ENCODE results near the gene ACSS1.
A peak's percentile ranks its signal among the peaks of the same experiment; 100 is the strongest.

The ACSS1 gene

GRCh38 chr20:25000268-25000801 is 57.6 kb downstream of the ACSS1 start:
- Histone ChIP-seq H3K9ac (ENCODE audit: low read length) (no peak overlapping the region), H3K36me3 (ENCODE audit: control insufficient read depth, insufficient read depth, low read length, severe bottlenecking) (peaks cover 3% of the 10 kb centered on the region), H3K9me3 (ENCODE audit: control insufficient read depth, low read length) (no peaks in the 10 kb centered on the region), H3K4me1 (ENCODE audit: control insufficient read depth, insufficient read depth, low read length) (peaks cover 33% of the 10 kb centered on the region), H3K4me3 (ENCODE audit: low read length) (no peak overlapping the region), H3K27me3 (replicated peaks; ENCODE audit: control insufficient read depth, insufficient read depth, low read length) (no peaks in the 10 kb centered on the region)
- peak; percentile 74 for DNase-seq (ENCODE audit: low read depth)

- H3K4me1 ChIP-seq (ENCODE audit: control insufficient read depth, insufficient read depth, low read length): peaks cover 38% of the 10 kb centered on the region
Measured at GRCh38 chr20:24999568-24999967, 58.4 kb downstream of the ACSS1 start.

GRCh38 chr20:24998631-24999445 is 59.1 kb downstream of the ACSS1 start:
- Histone ChIP-seq H3K27me3 (replicated peaks; ENCODE audit: control insufficient read depth, insufficient read depth, low read length) (no peaks in the 10 kb centered on the region), H3K4me3 (ENCODE audit: low read length) (no peak overlapping the region), H3K36me3 (ENCODE audit: control insufficient read depth, insufficient read depth, low read length, severe bottlenecking) (no peaks in the 10 kb centered on the region), H3K9ac (ENCODE audit: low read length) (no peak overlapping the region), H3K9me3 (ENCODE audit: control insufficient read depth, low read length) (no peaks in the 10 kb centered on the region), H3K4me1 (ENCODE audit: control insufficient read depth, insufficient read depth, low read length) (peaks cover 38% of the 10 kb centered on the region)
- no peak for DNase-seq (ENCODE audit: low read depth)

More at GRCh38 chr20:24999568-24999967, 58.4 kb downstream of the ACSS1 start:
- DNase-seq (ENCODE audit: low read depth): no peak
- Histone ChIP-seq H3K36me3 (ENCODE audit: control insufficient read depth, insufficient read depth, low read length, severe bottlenecking) (no peaks in the 10 kb centered on the region), H3K9me3 (ENCODE audit: control insufficient read depth, low read length) (no peaks in the 10 kb centered on the region), H3K4me3 (ENCODE audit: low read length) (no peak overlapping the region), H3K9ac (ENCODE audit: low read length) (no peak overlapping the region), H3K27me3 (replicated peaks; ENCODE audit: control insufficient read depth, insufficient read depth, low read length) (no peaks in the 10 kb centered on the region)

- Histone ChIP-seq H3K9ac (ENCODE audit: low read length) (no peak overlapping the region), H3K9me3 (ENCODE audit: control insufficient read depth, low read length) (no peaks in the 10 kb centered on the region), H3K4me3 (ENCODE audit: low read length) (no peak overlapping the region), H3K27me3 (replicated peaks; ENCODE audit: control insufficient read depth, insufficient read depth, low read length) (no peaks in the 10 kb centered on the region), H3K4me1 (ENCODE audit: control insufficient read depth, insufficient read depth, low read length) (peaks cover 43% of the 10 kb centered on the region), H3K36me3 (ENCODE audit: control insufficient read depth, insufficient read depth, low read length, severe bottlenecking) (no peaks in the 10 kb centered on the region)
- no peak for DNase-seq (ENCODE audit: low read depth)
Measured at GRCh38 chr20:24998121-24998520, 59.8 kb downstream of the ACSS1 start.

- Histone ChIP-seq H3K9me3 (ENCODE audit: control insufficient read depth, low read length) (no peaks in the 10 kb centered on the region), H3K36me3 (ENCODE audit: control insufficient read depth, insufficient read depth, low read length, severe bottlenecking) (no peaks in the 10 kb centered on the region), H3K4me1 (ENCODE audit: control insufficient read depth, insufficient read depth, low read length) (peaks cover 45% of the 10 kb centered on the region), H3K9ac (ENCODE audit: low read length) (no peak overlapping the region), H3K4me3 (ENCODE audit: low read length) (no peak overlapping the region), H3K27me3 (replicated peaks; ENCODE audit: control insufficient read depth, insufficient read depth, low read length) (no peaks in the 10 kb centered on the region)
- DNase-seq (ENCODE audit: low read depth): no peak
Measured at GRCh38 chr20:24996449-24997377, 61.2 kb downstream of the ACSS1 start.

GRCh38 chr20:24995741-24996448 is 62.0 kb downstream of the ACSS1 start:
- peaks cover 53% of the 10 kb centered on the region for H3K4me1 ChIP-seq (ENCODE audit: control insufficient read depth, insufficient read depth, low read length)
- H3K36me3 ChIP-seq (ENCODE audit: control insufficient read depth, insufficient read depth, low read length, severe bottlenecking): no peaks in the 10 kb centered on the region
- no peaks in the 10 kb centered on the region for H3K9me3 ChIP-seq (ENCODE audit: control insufficient read depth, low read length)
- H3K4me3 ChIP-seq (ENCODE audit: low read length): no peak overlapping the region
- peak; percentile 7 for DNase-seq (ENCODE audit: low read depth)
- no peak overlapping the region for H3K9ac ChIP-seq (ENCODE audit: low read length)
- H3K27me3 ChIP-seq (replicated peaks; ENCODE audit: control insufficient read depth, insufficient read depth, low read length): no peaks in the 10 kb centered on the region

- Histone ChIP-seq H3K27me3 (replicated peaks; ENCODE audit: control insufficient read depth, insufficient read depth, low read length) (no peaks in the 10 kb centered on the region), H3K4me3 (ENCODE audit: low read length) (peak overlapping the region; percentile 39), H3K36me3 (ENCODE audit: control insufficient read depth, insufficient read depth, low read length, severe bottlenecking) (no peaks in the 10 kb centered on the region), H3K9me3 (ENCODE audit: control insufficient read depth, low read length) (no peaks in the 10 kb centered on the region), H3K9ac (ENCODE audit: low read length) (no peak overlapping the region), H3K4me1 (ENCODE audit: control insufficient read depth, insufficient read depth, low read length) (peaks cover 47% of the 10 kb centered on the region)
- DNase-seq (ENCODE audit: low read depth): peak; percentile 91
Measured at GRCh38 chr20:24994470-24995368, 63.2 kb downstream of the ACSS1 start.

- Histone ChIP-seq H3K27me3 (replicated peaks; ENCODE audit: control insufficient read depth, insufficient read depth, low read length) (no peaks in the 10 kb centered on the region), H3K4me3 (ENCODE audit: low read length) (no peak overlapping the region), H3K9ac (ENCODE audit: low read length) (no peak overlapping the region), H3K9me3 (ENCODE audit: control insufficient read depth, low read length) (no peaks in the 10 kb centered on the region), H3K4me1 (ENCODE audit: control insufficient read depth, insufficient read depth, low read length) (peaks cover 50% of the 10 kb centered on the region), H3K36me3 (ENCODE audit: control insufficient read depth, insufficient read depth, low read length, severe bottlenecking) (no peaks in the 10 kb centered on the region)
- no peak for DNase-seq (ENCODE audit: low read depth)
Measured at GRCh38 chr20:24994186-24994465, 63.8 kb downstream of the ACSS1 start.

GRCh38 chr20:24993337-24994185 is 64.4 kb downstream of the ACSS1 start:
- DNase-seq (ENCODE audit: low read depth): peak; percentile 74
- H3K4me1 ChIP-seq (ENCODE audit: control insufficient read depth, insufficient read depth, low read length): peaks cover 49% of the 10 kb centered on the region
- no peaks in the 10 kb centered on the region for H3K27me3 ChIP-seq (replicated peaks; ENCODE audit: control insufficient read depth, insufficient read depth, low read length)
- H3K36me3 ChIP-seq (ENCODE audit: control insufficient read depth, insufficient read depth, low read length, severe bottlenecking): no peaks in the 10 kb centered on the region
- H3K9me3 ChIP-seq (ENCODE audit: control insufficient read depth, low read length): no peaks in the 10 kb centered on the region
- peak overlapping the region; percentile 96 for H3K4me3 ChIP-seq (ENCODE audit: low read length)
- peak overlapping the region; percentile 95 for H3K9ac ChIP-seq (ENCODE audit: low read length)
